ENCODE results near the gene PACS2. TPM values are rescaled to one million over a fixed set of nuclear protein-coding genes. Genes with fewer than 3 reads are reported as not detected.
"Not testable (repeated sequence)": the region's sequence is repeated elsewhere in the genome, so short reads cannot be mapped to it uniquely, and the experiment has no call there.

PACS2 gene
- total and polyA plus RNA-seq, 4 experiments from 2014 or later = 1.9 to 76.6 (median 39.3) TPM

DNA sequence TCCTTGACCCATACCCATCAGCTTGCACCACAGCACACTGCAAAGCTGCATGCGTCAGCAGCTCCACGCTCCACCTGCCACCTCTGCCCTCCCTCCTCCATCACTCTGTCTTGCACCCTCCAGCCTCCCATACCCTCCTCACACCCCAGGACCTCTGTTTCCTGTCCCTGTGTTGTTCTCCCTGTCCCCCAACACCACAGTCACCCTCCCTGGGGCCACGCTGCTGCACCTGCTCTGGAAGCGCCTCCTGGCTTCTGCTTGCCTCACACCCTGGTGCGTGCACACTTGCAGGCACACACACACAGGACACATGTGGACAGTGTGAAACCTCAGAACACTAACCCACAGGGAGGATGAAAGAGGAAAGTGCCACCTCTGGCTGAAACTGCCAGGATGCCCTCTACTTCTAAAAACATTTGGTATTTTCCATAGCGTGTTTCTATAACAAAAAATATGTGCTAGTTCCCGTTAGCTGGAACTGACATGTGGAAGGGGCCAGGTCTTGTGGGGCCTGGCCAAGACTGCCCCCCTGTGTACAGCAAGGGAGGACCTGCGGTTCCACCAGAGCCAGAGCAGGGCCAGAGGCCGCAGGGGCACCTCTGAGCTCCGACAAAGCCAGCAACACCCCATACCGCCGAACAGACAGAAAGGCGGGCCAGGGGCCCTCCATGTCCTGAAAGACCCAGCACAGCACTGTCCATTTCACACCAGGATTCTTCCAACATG is 23.8 kb upstream of the PACS2 start:
- CTCF ChIA-PET (ENCODE audit: partially characterized antibody) = interaction anchor here (0.7 to 1.3 kb wide), 3 partner anchors 10 to 201 kb away, joined by 3 read pairs; partner anchors contain the start of gene BRF1
- DNase-seq = no peak

DNA sequence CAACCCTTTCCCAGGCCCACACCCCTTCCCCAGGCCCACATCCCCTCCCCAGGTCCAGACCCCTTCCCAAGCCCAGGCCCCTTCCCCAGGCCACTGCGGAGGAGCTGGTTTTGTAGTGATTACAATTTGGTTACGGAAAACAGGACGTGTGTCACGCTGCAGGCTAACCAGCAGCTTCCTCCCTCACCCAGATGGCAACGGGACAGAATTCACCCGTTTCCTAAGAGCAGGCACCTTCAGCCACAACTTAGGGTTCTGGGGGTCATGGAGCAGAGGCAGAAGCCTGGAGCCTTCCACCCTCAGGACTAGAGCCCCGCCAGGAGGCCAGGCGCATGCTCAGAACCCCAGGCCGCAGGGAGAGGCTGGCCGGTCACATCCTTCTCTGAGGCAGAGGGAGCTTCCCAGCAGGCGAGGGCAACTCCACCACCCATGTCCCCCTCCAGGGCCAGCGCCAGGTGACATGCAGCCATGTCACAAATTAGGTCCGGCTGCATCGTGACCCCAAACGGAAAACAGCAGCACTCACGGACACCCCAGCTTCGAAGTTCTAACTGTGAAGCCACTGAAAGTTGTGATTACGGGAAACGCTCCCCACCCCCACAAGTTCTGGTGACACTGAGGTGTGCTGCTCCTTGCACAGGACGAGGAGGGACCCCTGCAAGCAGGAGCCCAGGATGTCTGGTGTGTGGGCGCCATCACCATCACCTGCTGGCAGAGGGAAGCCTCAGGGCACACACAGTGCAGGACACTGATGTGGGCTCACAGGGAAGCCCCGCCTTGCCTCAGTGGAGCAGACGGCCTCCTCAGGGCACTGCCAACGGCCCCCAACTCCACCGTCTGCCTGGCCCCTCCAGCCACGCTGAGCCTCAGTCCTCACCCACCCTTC is 21.5 kb upstream of the PACS2 start:
- Histone ChIP-seq H3K27ac (ENCODE audit: low read depth, low read length) (peak overlapping the region; percentile 46), H3K4me3 (ENCODE audit: low read length in 2 of 2) (peak overlapping the region in 1 of 2 donors; percentile 19), H3K27me3 (ENCODE audit: insufficient read depth, low read length) (no peaks in the 10 kb centered on the region), H3K9me3 (ENCODE audit: control insufficient read depth in 1 of 2, low read length in 2 of 2) (no peaks in the 10 kb centered on the region), H3K4me1 (ENCODE audit: insufficient read depth, low read length) (peaks cover 32% of the 10 kb centered on the region), H3K36me3 (ENCODE audit: insufficient read depth, low read length) (no peaks in the 10 kb centered on the region)
- POLR2A ChIA-PET (ENCODE audit: partially characterized antibody) = interaction anchor here (1.0 to 4.0 kb wide), 4 partner anchors 7 to 44 kb away, joined by 6 to 22 read pairs (median 12); partner anchors contain the start of genes BRF1, BTBD6 and PACS2
- H3K4me3 Mint-ChIP-seq = peak overlapping the region; percentile 29 to 72 (median 55)
- no peaks in the 10 kb centered on the region for H3K27me3 Mint-ChIP-seq
- H3K9me3 Mint-ChIP-seq = no peaks in the 10 kb centered on the region
- peaks cover 15 to 50% (median 31%) of the 10 kb centered on the region in 4 donors for H3K4me1 Mint-ChIP-seq
- no peak for DNase-seq
- peak overlapping the region in 5 of 7 donors; percentile 22 to 100 (median 59) for H3K27ac Mint-ChIP-seq
- H3K36me3 Mint-ChIP-seq = peaks cover 0 to 2% of the 10 kb centered on the region in 2 donors
- CTCF ChIA-PET (ENCODE audit: partially characterized antibody) = interaction anchor here (1.4 kb wide), 1 partner anchor 113 kb away, joined by 3 read pairs; no protein-coding TSS in a partner anchor
- intact Hi-C loops (cut with micrococcal nuclease) = no loop called here

More for the DNA sequence above, 23.8 kb upstream of the PACS2 start:
- H3K27ac Mint-ChIP-seq = peak overlapping the region in 3 of 7 donors; percentile 1 to 50 (median 32)
- Histone ChIP-seq H3K9me3 (ENCODE audit: control insufficient read depth in 1 of 2, low read length in 2 of 2) (no peaks in the 10 kb centered on the region), H3K27ac (ENCODE audit: low read depth, low read length) (no peak overlapping the region), H3K4me3 (ENCODE audit: low read length in 2 of 2) (no peak overlapping the region), H3K27me3 (ENCODE audit: insufficient read depth, low read length) (no peaks in the 10 kb centered on the region), H3K4me1 (ENCODE audit: insufficient read depth, low read length) (peaks cover 32% of the 10 kb centered on the region), H3K36me3 (ENCODE audit: insufficient read depth, low read length) (no peaks in the 10 kb centered on the region)
- H3K4me3 Mint-ChIP-seq = peak overlapping the region in 1 of 8 donors; percentile 15
- H3K36me3 Mint-ChIP-seq = peaks cover 0 to 4% of the 10 kb centered on the region in 2 donors
- peaks cover 17 to 58% (median 31%) of the 10 kb centered on the region in 4 donors for H3K4me1 Mint-ChIP-seq
- POLR2A ChIA-PET (ENCODE audit: partially characterized antibody) = interaction anchor here (4.0 kb wide), 1 partner anchor 10 kb away, joined by 22 read pairs; the partner anchor contains the start of gene BRF1
- H3K9me3 Mint-ChIP-seq = no peaks in the 10 kb centered on the region
- intact Hi-C loops (cut with micrococcal nuclease) = no loop called here
- no peaks in the 10 kb centered on the region for H3K27me3 Mint-ChIP-seq

DNA sequence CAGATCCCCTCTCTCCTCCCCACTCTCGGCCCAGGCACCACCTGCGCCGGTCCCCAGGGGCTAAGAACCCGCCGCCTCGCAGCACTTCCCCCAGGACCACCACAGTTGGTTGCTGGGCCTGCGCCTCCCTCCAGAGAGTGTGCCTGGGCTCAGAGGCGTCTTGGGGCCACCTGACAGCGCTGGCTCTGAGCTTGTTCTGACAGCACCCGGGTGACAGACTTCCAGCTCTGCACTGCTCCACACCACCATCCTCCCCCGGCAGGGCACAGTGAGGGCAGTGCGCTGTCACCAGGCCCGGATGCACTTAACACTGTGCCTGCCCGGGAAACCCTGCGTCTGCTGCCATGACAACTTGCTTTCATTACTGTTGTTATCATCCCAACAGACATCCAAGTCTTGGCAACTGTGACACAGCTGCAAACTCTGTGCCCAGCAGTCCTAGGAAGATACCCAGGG is 20.4 kb upstream of the PACS2 start:
- no peaks in the 10 kb centered on the region for H3K9me3 ChIP-seq (ENCODE audit: control insufficient read depth in 1 of 2, low read length in 2 of 2)
- Mint-ChIP-seq H3K4me3 (peak overlapping the region; percentile 36 to 83 (median 72)), H3K27me3 (no peaks in the 10 kb centered on the region), H3K9me3 (no peaks in the 10 kb centered on the region), H3K4me1 (peaks cover 18 to 56% (median 35%) of the 10 kb centered on the region in 4 donors), H3K36me3 (peaks cover 0 to 2% of the 10 kb centered on the region in 2 donors), H3K27ac (peak overlapping the region; percentile 88 to 100 (median 97))
- intact Hi-C loops (cut with micrococcal nuclease) = no loop called here
- H3K27me3 ChIP-seq (ENCODE audit: insufficient read depth, low read length) = no peaks in the 10 kb centered on the region
- no peak overlapping the region for H3K4me3 ChIP-seq (ENCODE audit: low read length in 2 of 2)
- peaks cover 35% of the 10 kb centered on the region for H3K4me1 ChIP-seq (ENCODE audit: insufficient read depth, low read length)
- peak overlapping the region; percentile 46 for H3K27ac ChIP-seq (ENCODE audit: low read depth, low read length)
- no peaks in the 10 kb centered on the region for H3K36me3 ChIP-seq (ENCODE audit: insufficient read depth, low read length)
- ChIA-PET POLR2A (ENCODE audit: partially characterized antibody) (interaction anchor here (1.2 to 3.8 kb wide), 3 partner anchors 20 to 45 kb away, joined by 3 to 18 read pairs (median 14); partner anchors contain the start of genes BTBD6 and PACS2), CTCF (ENCODE audit: partially characterized antibody) (no interaction called here)
- DNase-seq = peak; percentile 54 to 81 (median 70)

DNA sequence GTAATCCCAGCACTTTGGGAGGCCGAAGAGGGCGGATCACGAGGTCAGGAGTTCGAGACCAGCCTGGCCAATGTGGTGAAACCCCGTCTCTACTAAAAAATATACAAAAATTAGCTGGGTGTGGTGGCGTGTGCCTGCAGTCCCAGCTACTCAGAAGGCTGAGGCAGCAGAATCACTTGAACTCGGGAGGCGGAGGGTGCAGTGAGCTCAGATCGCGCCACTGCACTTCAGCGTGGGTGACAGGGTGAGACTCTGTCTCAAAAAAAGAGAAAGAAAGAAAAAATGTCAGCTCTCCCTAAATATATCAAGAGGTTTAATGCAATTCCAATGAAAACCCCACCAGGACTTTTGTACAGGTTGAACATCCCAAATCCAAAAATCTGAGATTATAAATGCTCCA is 17.2 kb upstream of the PACS2 start:
- H3K4me3 ChIP-seq (ENCODE audit: low read length in 2 of 2); intact Hi-C loops (cut with micrococcal nuclease); H3K9me3 ChIP-seq (ENCODE audit: control insufficient read depth in 1 of 2, low read length in 2 of 2); H3K27ac ChIP-seq (ENCODE audit: low read depth, low read length); H3K36me3 Mint-ChIP-seq; H3K36me3 ChIP-seq (ENCODE audit: insufficient read depth, low read length); H3K27me3 ChIP-seq (ENCODE audit: insufficient read depth, low read length); DNase-seq; H3K27me3 Mint-ChIP-seq; H3K9me3 Mint-ChIP-seq: not testable (repeated sequence)
- Mint-ChIP-seq H3K4me1 (peaks cover 21 to 52% (median 37%) of the 10 kb centered on the region in 4 donors), H3K4me3 (peak overlapping the region in 1 of 8 donors; percentile 46), H3K27ac (peak overlapping the region in 1 of 7 donors; percentile 27)
- CTCF ChIA-PET (ENCODE audit: partially characterized antibody) = interaction anchor here (1.2 kb wide), 1 partner anchor 22 kb away, joined by 3 read pairs; no protein-coding TSS in a partner anchor
- POLR2A ChIA-PET (ENCODE audit: partially characterized antibody) = interaction anchor here (3.8 kb wide), 1 partner anchor 17 kb away, joined by 18 read pairs; the partner anchor contains the start of gene PACS2
- peaks cover 42% of the 10 kb centered on the region for H3K4me1 ChIP-seq (ENCODE audit: insufficient read depth, low read length)

DNA sequence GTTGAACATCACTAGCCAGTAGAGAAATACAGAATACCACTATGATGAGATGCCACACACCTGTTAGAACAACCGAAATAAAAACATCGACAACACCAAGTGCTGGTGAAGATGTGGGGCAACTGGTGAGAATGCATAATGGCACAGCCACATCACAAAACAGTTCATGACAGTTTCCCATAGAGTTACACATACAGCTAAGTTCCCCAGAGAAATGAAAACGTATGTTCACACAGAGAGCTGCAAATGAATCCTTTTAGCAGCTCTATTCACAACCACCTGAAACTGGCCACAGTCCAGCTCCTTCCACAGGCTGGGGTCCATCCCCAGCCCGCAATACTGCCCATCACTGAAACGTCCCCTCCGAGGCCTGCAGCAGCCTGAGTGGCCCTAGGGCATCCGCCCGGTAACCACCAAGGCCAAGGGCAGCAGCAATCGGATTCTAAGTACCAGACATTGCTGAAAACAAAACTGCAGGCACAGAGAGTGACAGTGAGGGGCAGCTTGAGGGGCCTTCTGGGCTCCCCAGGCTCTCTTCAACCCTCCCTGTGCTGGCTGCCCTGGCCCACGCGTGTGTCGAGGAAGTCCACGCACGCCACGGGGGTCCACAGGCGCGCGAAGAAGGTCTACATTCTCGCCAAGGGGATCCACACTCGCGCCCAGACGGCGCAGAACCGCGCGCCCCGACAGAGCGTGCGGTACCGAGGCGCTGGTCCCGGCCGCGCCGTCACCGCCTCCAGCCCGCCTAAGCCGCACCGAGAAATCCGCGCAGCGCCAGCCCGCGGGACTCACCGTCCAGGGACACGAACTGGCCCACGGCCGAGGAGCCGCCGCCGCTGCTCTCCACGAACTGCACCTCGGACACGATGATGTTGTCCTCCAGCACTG is 14.7 kb upstream of the PACS2 start:
- H3K27ac ChIP-seq (ENCODE audit: low read depth, low read length) = peak overlapping the region; percentile 63
- ChIA-PET CTCF (ENCODE audit: partially characterized antibody) (interaction anchor here (1.4 kb wide), 1 partner anchor 10 kb away, joined by 3 read pairs; no protein-coding TSS in a partner anchor), POLR2A (ENCODE audit: partially characterized antibody) (interaction anchor here (0.6 to 3.8 kb wide), 14 partner anchors 9 to 240 kb away, joined by 3 to 136 read pairs (median 5); partner anchors contain the start of genes BTBD6, GPR132 and PACS2)
- peaks cover 18 to 40% (median 27%) of the 10 kb centered on the region in 4 donors for H3K4me1 Mint-ChIP-seq
- H3K27ac Mint-ChIP-seq = peak overlapping the region; percentile 69 to 95 (median 86)
- H3K9me3 Mint-ChIP-seq = peaks cover 0 to 3% (median 0%) of the 10 kb centered on the region in 8 donors
- peak overlapping the region; percentile 65 to 80 for H3K4me3 ChIP-seq (ENCODE audit: low read length in 2 of 2)
- H3K36me3 Mint-ChIP-seq = peaks cover 0 to 3% of the 10 kb centered on the region in 2 donors
- H3K9me3 ChIP-seq (ENCODE audit: control insufficient read depth in 1 of 2, low read length in 2 of 2) = no peaks in the 10 kb centered on the region
- H3K27me3 ChIP-seq (ENCODE audit: insufficient read depth, low read length) = no peaks in the 10 kb centered on the region
- H3K4me1 ChIP-seq (ENCODE audit: insufficient read depth, low read length) = peaks cover 16% of the 10 kb centered on the region
- DNase-seq = peak in 2 of 5 donors; percentile 37 to 46
- peak overlapping the region; percentile 83 to 90 (median 88) for H3K4me3 Mint-ChIP-seq
- H3K27me3 Mint-ChIP-seq = no peaks in the 10 kb centered on the region
- H3K36me3 ChIP-seq (ENCODE audit: insufficient read depth, low read length) = no peaks in the 10 kb centered on the region
- intact Hi-C loops (cut with micrococcal nuclease) = loop anchor here (1.0 to 5.0 kb wide), 5 partner anchors 43 to 213 kb away; partner anchors contain the start of gene NUDT14

Data from CD4-positive, alpha-beta memory T cell (primary cell).